Caco-2 (cell line): ENCODE measurements around the gene PPRC1. TPM values are rescaled to one million over a fixed set of nuclear protein-coding genes. Genes with fewer than 3 reads are reported as not detected.

ENCODE experiments used
- BruUV-seq: library from RNA; stranded (reverse); fragments of 400-500 nt; replicated peaks from 2 replicates; lab custom pipeline; 2021; lab: Mats Ljungman, UMichigan
- CTCF ChIA-PET: fragments of 300-600 bp; sonication (Branson Sonifier 250); formaldehyde crosslinking; loops from one replicate; lab custom pipeline; 2022; ENCODE audit warnings: antibody characterized with exemption; lab: Charles Lee
- POLR2A ChIA-PET: fragments of 300-600 bp; sonication (Branson Sonifier 250); formaldehyde crosslinking; loops from one replicate; lab custom pipeline; 2022; ENCODE audit warnings: antibody characterized with exemption; lab: Charles Lee
- DNase-seq, 2 experiments: peaks; one replicate each; pipeline versions ENCODE4 v3.0.0 to v3.0.0-alpha.2; 2020 to 2022
- H3K27me3 ChIP-seq: replicated peaks from 2 replicates; pipeline ENCODE4 v1.6.0; 2011; ENCODE audit warnings: low read length; ENCODE audit not compliant: control insufficient read depth, insufficient read depth
- H3K36me3 ChIP-seq: 2 replicates; pipeline ENCODE4 v1.5.1; 2011; ENCODE audit warnings: low read length; ENCODE audit not compliant: control insufficient read depth, insufficient read depth
- H3K4me1 ChIP-seq: fragments of 250-450 bp; sonication (Bioruptor Pico); 2 replicates; pipeline ENCODE4 v1.5.1; 2020; ENCODE audit warnings: mild to moderate bottlenecking
- H3K4me3 ChIP-seq: 2 replicates; pipeline ENCODE4 v1.5.1; 2011; ENCODE audit warnings: low read depth, mild to moderate bottlenecking, control low read depth, low read length
- H3K9me3 ChIP-seq: fragments of 250-450 bp; sonication (Bioruptor Pico); 2 replicates; pipeline ENCODE4 v1.5.1; 2020; ENCODE audit warnings: mild to moderate bottlenecking, moderate library complexity
- H3K27ac Mint-ChIP-seq: one replicate; pipeline ENCODE4 v1.8.0; 2022; ENCODE audit warnings: mixed read lengths; ENCODE audit not compliant: unreplicated experiment
- H3K27me3 Mint-ChIP-seq: one replicate; pipeline ENCODE4 v1.8.0; 2022; ENCODE audit warnings: mixed read lengths; ENCODE audit not compliant: insufficient read depth, unreplicated experiment
- H3K36me3 Mint-ChIP-seq: one replicate; pipeline ENCODE4 v1.8.0; 2022; ENCODE audit warnings: mild to moderate bottlenecking, mixed read lengths; ENCODE audit not compliant: insufficient read depth, unreplicated experiment
- H3K4me1 Mint-ChIP-seq: one replicate; pipeline ENCODE4 v1.8.0; 2022; ENCODE audit warnings: low read depth, mixed read lengths; ENCODE audit not compliant: unreplicated experiment
- H3K4me3 Mint-ChIP-seq: one replicate; pipeline ENCODE4 v1.8.0; 2022; ENCODE audit warnings: mild to moderate bottlenecking, moderate library complexity, mixed read lengths; ENCODE audit not compliant: unreplicated experiment
- H3K9me3 Mint-ChIP-seq: one replicate; pipeline ENCODE4 v1.8.0; 2022; ENCODE audit warnings: mixed read lengths; ENCODE audit not compliant: unreplicated experiment
- CTCF ChIP-seq, 2 experiments: fragments of 200-600 bp in 1 of 2; IDR thresholded peaks; 1 replicate in 1 of 2; 2 replicates in 1 of 2; pipeline versions ENCODE4 v1.5.1 to v1.8.0; 2011 to 2022; ENCODE audit warnings: antibody characterized with exemption in 1 of 2, control low read depth in 1 of 2, inconsistent platforms in 1 of 2, low read depth in 1 of 2, low read length in 1 of 2, mild to moderate bottlenecking in 1 of 2, moderate library complexity in 1 of 2; ENCODE audit not compliant: insufficient read depth in 1 of 2, severe bottlenecking in 1 of 2, unreplicated experiment in 1 of 2
- intact Hi-C: fragments of 100-400 bp; cut with micrococcal nuclease; formaldehyde crosslinking; loops from one replicate; pipeline ENCODE4 v1.10.0; 2022; ENCODE audit not compliant: unreplicated experiment
- total RNA-seq: library from RNA; stranded (reverse); gene quantifications from 2 replicates; pipeline ENCODE4 v1.2.3, GENCODE V29; 2022

PPRC1 gene
- total RNA-seq, 1 experiment from 2014 or later: 66.6 TPM

- no peaks in the 10 kb centered on the region for H3K9me3 ChIP-seq
- Mint-ChIP-seq H3K9me3 (no peaks in the 10 kb centered on the region), H3K27ac (no peak overlapping the region), H3K27me3 (no peaks in the 10 kb centered on the region), H3K4me1 (peaks cover 31% of the 10 kb centered on the region), H3K36me3 (peaks cover 18% of the 10 kb centered on the region), H3K4me3 (no peak overlapping the region)
- H3K4me3 ChIP-seq: no peak overlapping the region
- H3K4me1 ChIP-seq: peaks cover 15% of the 10 kb centered on the region; the same call in 1 of the 2 replicates
- intact Hi-C loops: no loop called here
- peaks cover 8% of the 10 kb centered on the region for H3K36me3 ChIP-seq
- BruUV-seq: no TSS peak
- CTCF ChIA-PET: interaction anchor here (0.6 kb wide), 2 partner anchors 9 to 94 kb away, joined by 3 to 4 read pairs; no protein-coding TSS in a partner anchor
- no peaks in the 10 kb centered on the region for H3K27me3 ChIP-seq
- peak in 1 of 2 experiments; percentile 37 for TF ChIP-seq CTCF (IDR thresholded peaks at IDR 0.05; ENCODE audit: insufficient read depth in 1 of 2, low read depth in 1 of 2, low read length in 1 of 2, severe bottlenecking in 1 of 2, unreplicated experiment in 1 of 2)
- peak in 1 of 2 experiments; percentile 22 for DNase-seq
- POLR2A ChIA-PET: no interaction called here
These were observed 20.5 kb upstream of the PPRC1 start for GRCh38 chr10:102112210-102112817.

GRCh38 chr10:102113261-102113955 is 19.4 kb upstream of the PPRC1 start:
- H3K27me3 Mint-ChIP-seq: no peaks in the 10 kb centered on the region
- peak overlapping the region; percentile 56 for H3K4me3 ChIP-seq
- intact Hi-C loops: no loop called here
- peak overlapping the region; percentile 95 for H3K4me3 Mint-ChIP-seq
- BruUV-seq: TSS peak; percentile 54
- H3K36me3 ChIP-seq: peaks cover 8% of the 10 kb centered on the region
- no peaks in the 10 kb centered on the region for H3K9me3 Mint-ChIP-seq
- peaks cover 15% of the 10 kb centered on the region; the same call in 1 of the 2 replicates for H3K4me1 ChIP-seq
- no peaks in the 10 kb centered on the region for H3K9me3 ChIP-seq
- POLR2A ChIA-PET: interaction anchor here (0.6 kb wide), 1 partner anchor 211 kb away, joined by 12 read pairs; no protein-coding TSS in a partner anchor
- DNase-seq: no peak
- H3K4me1 Mint-ChIP-seq: peaks cover 31% of the 10 kb centered on the region
- TF ChIP-seq CTCF (IDR thresholded peaks at IDR 0.05; ENCODE audit: insufficient read depth in 1 of 2, low read depth in 1 of 2, low read length in 1 of 2, severe bottlenecking in 1 of 2, unreplicated experiment in 1 of 2): no peak
- H3K36me3 Mint-ChIP-seq: peaks cover 18% of the 10 kb centered on the region
- CTCF ChIA-PET: interaction anchor here (0.6 to 2.0 kb wide), 2 partner anchors 57 to 171 kb away, joined by 8 to 9 read pairs; no protein-coding TSS in a partner anchor
- peak overlapping the region; percentile 54 for H3K27ac Mint-ChIP-seq
- no peaks in the 10 kb centered on the region for H3K27me3 ChIP-seq
